Adrenal gland (tissue), 12 donors: ENCODE results near the gene KRTAP12-4. TPM values are rescaled to one million over a fixed set of nuclear protein-coding genes. Genes with fewer than 3 reads are reported as not detected.

ENCODE experiments used
- DNase-seq, 7 donors: peaks; one replicate each; pipeline ENCODE4 v3.0.0-alpha.2; 2019 to 2020
- H3K27ac ChIP-seq, 5 donors: fragments of 200-600 bp; sonication (generic) in 4 of 5; 1 replicate in 3 of 5; 2 replicates in 2 of 5; pipeline versions ENCODE4 v1.5.1 to v1.8.0; 2016 to 2020; ENCODE audit warnings: mild to moderate bottlenecking in 1 of 5
- H3K27me3 ChIP-seq: fragments of 200-600 bp; 2 replicates; pipeline ENCODE4 v1.8.0; 2021
- H3K36me3 ChIP-seq, 2 donors: fragments of 200-600 bp; replicated peaks in 1 of 2; 1 replicate in 1 of 2; 2 replicates in 1 of 2; pipeline versions ENCODE4 v1.5.1 to v1.8.0; 2018 to 2022
- H3K4me1 ChIP-seq, 2 donors: fragments of 200-600 bp; replicated peaks in 1 of 2; 1 replicate in 1 of 2; 2 replicates in 1 of 2; pipeline versions ENCODE4 v1.5.1 to v1.8.0; 2018 to 2021
- H3K4me3 ChIP-seq, 4 donors: fragments of 200-600 bp; sonication (generic) in 3 of 4; one replicate each; pipeline ENCODE4 v1.5.1; 2016 to 2018
- H3K9me3 ChIP-seq, 3 donors: fragments of 200-600 bp; sonication (generic) in 1 of 3; replicated peaks in 1 of 3; 1 replicate in 2 of 3; 2 replicates in 1 of 3; pipeline versions ENCODE4 v1.5.1 to v1.8.0; 2016 to 2021
- POLR2A ChIP-seq, 2 donors: fragments of 450-650 bp; IDR thresholded peaks; one replicate each; pipeline ENCODE4 v1.6.1; 2017; ENCODE audit warnings: antibody characterized with exemption in 2 of 2, mild to moderate bottlenecking in 2 of 2, moderate library complexity in 1 of 2
- WGBS, 4 donors: extraction: QIAGEN DNeasy Blood & Tissue Kit in 2 of 4; methylation state at CpG; one replicate each; pipeline versions ENCODE4 v1.1.5 to v1.1.7; 2013 to 2017; 5-methylcytosine and 5-hydroxymethylcytosine counted together
- intact Hi-C, 2 donors: fragments of 100-400 bp; cut with DNase I; formaldehyde crosslinking; loops; one replicate each; pipeline versions ENCODE4 v1.14.1 to v1.15.0; 2022 to 2023
- polyA plus RNA-seq, 3 donors: library from polyadenylated mRNA; stranded (reverse); fragments of 200-250 nt in 2 of 3; fragments of 350-450 nt in 1 of 3; fragmentation: Illumina TruSeq in 1 of 3; extraction: RNeasy Lipid Tissue Mini Kit (QIAGEN cat#74804) in 1 of 3; gene quantifications; one replicate each; pipeline ENCODE4 v1.2.3, GENCODE V29; 2013 to 2014
- small RNA-seq, 2 donors: library from RNA; depleted of rRNA; stranded (forward); fragments of <200 nt; gene quantifications; one replicate each; pipeline ENCODE3, GENCODE V24; 2016
- total RNA-seq, 9 donors: library from RNA; depleted of rRNA in 4 of 9; stranded (reverse); fragments of >200 nt in 4 of 9; fragments of 120-200 nt in 1 of 9; fragmentation: NEBNext Ultra II Directional in 1 of 9; extraction: Animal tissue kit (Norgen Biotek cat#: 25700) in 1 of 9; gene quantifications; one replicate each; pipeline versions ENCODE4 v1.1.0 to v1.2.4, GENCODE V29; 2013 to 2023
- TF ChIP-seq, protein P1 (sequence below), 6 experiments: fragments of 450-650 bp in 4 of 6; fragments of 200-600 bp in 2 of 6; sonication (generic) in 1 of 6; IDR thresholded peaks; 1 replicate in 5 of 6; 2 replicates in 1 of 6; pipeline versions ENCODE4 v1.5.1 to v1.8.0; 2016 to 2021; ENCODE audit warnings: antibody characterized with exemption in 6 of 6, mild to moderate bottlenecking in 2 of 6, moderate library complexity in 1 of 6
- donor health status: healthy with polysubstance abuse.
- donor health status: Bipolar disorder and iron deficiency.
- donor health status: DM: yes; HTN: yes; CAD: no.
- donor health status: DM: no; HTN: no; CAD: no.
- donor health status: DM: no; HTN: no; CAD: no.
- donor health status: DM: yes; HTN: yes; CAD: no.

The KRTAP12-4 gene
- total and polyA plus RNA-seq, 12 donors = not detected

DNA sequence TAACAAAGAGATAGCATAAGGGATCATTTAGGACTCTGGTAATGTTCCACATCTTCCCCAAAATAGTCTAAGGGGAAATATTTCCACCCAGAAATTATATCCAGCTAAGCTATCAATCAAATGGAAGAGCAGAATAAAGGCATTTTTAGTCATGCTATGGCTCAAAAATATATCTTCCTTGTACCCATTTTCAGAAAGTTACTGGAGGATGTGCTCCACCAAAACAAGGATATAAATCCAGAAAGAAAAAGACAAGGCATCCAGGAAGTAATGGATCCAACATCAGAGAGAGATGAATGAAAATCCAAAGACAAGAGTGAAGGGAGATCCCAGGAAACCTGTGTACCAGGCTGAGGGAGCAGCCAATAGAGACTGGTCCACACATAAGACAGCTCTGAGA, 45.3 kb downstream of the KRTAP12-4 start:
- intact Hi-C loops = no loop called here
- no peak overlapping the region for H3K27ac ChIP-seq
- no peaks in the 10 kb centered on the region for H3K4me1 ChIP-seq
- no peaks in the 10 kb centered on the region for H3K9me3 ChIP-seq
- no peak overlapping the region for H3K4me3 ChIP-seq
- H3K36me3 ChIP-seq = no peaks in the 10 kb centered on the region
- no peak for DNase-seq
- TF ChIP-seq, protein P1, sequence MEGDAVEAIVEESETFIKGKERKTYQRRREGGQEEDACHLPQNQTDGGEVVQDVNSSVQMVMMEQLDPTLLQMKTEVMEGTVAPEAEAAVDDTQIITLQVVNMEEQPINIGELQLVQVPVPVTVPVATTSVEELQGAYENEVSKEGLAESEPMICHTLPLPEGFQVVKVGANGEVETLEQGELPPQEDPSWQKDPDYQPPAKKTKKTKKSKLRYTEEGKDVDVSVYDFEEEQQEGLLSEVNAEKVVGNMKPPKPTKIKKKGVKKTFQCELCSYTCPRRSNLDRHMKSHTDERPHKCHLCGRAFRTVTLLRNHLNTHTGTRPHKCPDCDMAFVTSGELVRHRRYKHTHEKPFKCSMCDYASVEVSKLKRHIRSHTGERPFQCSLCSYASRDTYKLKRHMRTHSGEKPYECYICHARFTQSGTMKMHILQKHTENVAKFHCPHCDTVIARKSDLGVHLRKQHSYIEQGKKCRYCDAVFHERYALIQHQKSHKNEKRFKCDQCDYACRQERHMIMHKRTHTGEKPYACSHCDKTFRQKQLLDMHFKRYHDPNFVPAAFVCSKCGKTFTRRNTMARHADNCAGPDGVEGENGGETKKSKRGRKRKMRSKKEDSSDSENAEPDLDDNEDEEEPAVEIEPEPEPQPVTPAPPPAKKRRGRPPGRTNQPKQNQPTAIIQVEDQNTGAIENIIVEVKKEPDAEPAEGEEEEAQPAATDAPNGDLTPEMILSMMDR (IDR thresholded peaks at IDR 0.05) = no peak
- TF ChIP-seq POLR2A (IDR thresholded peaks at IDR 0.05) = no peak
- H3K27me3 ChIP-seq = no peaks in the 10 kb centered on the region

DNA sequence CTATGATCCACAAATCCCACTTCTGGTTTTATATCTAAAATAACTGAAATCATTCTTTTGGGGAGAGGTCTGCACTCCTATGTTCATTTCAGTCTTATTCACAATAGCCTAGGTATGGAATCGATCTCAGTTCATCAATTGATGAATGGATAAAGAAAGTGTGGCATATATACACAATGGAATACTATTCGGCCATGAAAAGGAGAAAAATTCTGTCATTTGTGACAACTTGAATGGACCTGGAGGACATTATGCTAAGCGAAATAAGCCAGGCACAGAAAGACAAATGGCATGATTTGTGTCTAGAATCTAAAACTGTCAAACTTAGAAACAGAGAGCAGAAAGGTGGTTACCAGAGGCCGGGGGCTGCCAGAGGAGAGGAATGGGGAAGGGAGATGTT, 48.0 kb downstream of the KRTAP12-4 start:
- H3K4me3 ChIP-seq = no peak overlapping the region
- H3K27me3 ChIP-seq = peaks cover 8% of the 10 kb centered on the region
- H3K4me1 ChIP-seq = no peaks in the 10 kb centered on the region
- DNase-seq = no peak
- H3K36me3 ChIP-seq = no peaks in the 10 kb centered on the region
- intact Hi-C loops = no loop called here
- no peak for TF ChIP-seq POLR2A (IDR thresholded peaks at IDR 0.05)
- TF ChIP-seq, protein P1 (IDR thresholded peaks at IDR 0.05) = no peak
- no peak overlapping the region for H3K27ac ChIP-seq
- 67 to 76% (median 70%) methylated on average over 4 of the region's 4 CpGs for WGBS, 4 donors
- no peaks in the 10 kb centered on the region for H3K9me3 ChIP-seq

Small RNAs within 50 kb of the gene (small RNA-seq; reads per million reads assigned to genes)
- gene KRTAP12-6P = 0 reads per million in 2 donors

Other genes with a start within 250 kb of the KRTAP12-4 start
- gene LRRC3, start 199.1 kb downstream of the KRTAP12-4 start, total RNA-seq = 1 to 10 TPM in 7 of 9 donors, under 1 TPM in 2; 0.67 to 3.2 (median 2.3) TPM
- 1 to 10 TPM in 2 of 3 donors, under 1 TPM in 1; 0.97 to 1.9 (median 1.0) TPM for gene LRRC3, start 199.1 kb downstream of the KRTAP12-4 start, polyA plus RNA-seq
- gene KRTAP10-1, start 114.5 kb downstream of the KRTAP12-4 start, total RNA-seq = not detected
- not detected for gene KRTAP10-1, start 114.5 kb downstream of the KRTAP12-4 start, polyA plus RNA-seq
- not detected for gene KRTAP10-2, start 103.2 kb downstream of the KRTAP12-4 start, total RNA-seq
- not detected for gene KRTAP10-2, start 103.2 kb downstream of the KRTAP12-4 start, polyA plus RNA-seq
- not detected for gene KRTAP10-3, start 95.9 kb downstream of the KRTAP12-4 start, total RNA-seq
- gene KRTAP10-3, start 95.9 kb downstream of the KRTAP12-4 start, polyA plus RNA-seq = not detected
- gene KRTAP10-4, start 80.9 kb downstream of the KRTAP12-4 start, total RNA-seq = not detected
- gene KRTAP10-4, start 80.9 kb downstream of the KRTAP12-4 start, polyA plus RNA-seq = not detected
- not detected for gene KRTAP10-5, start 74.1 kb downstream of the KRTAP12-4 start, total RNA-seq
- not detected for gene KRTAP10-5, start 74.1 kb downstream of the KRTAP12-4 start, polyA plus RNA-seq
- gene KRTAP10-6, start 62.2 kb downstream of the KRTAP12-4 start, total RNA-seq = not detected
- not detected for gene KRTAP10-6, start 62.2 kb downstream of the KRTAP12-4 start, polyA plus RNA-seq
- not detected for gene KRTAP10-7, start 54.1 kb downstream of the KRTAP12-4 start, total RNA-seq
- not detected for gene KRTAP10-7, start 54.1 kb downstream of the KRTAP12-4 start, polyA plus RNA-seq
- gene KRTAP10-8, start 42.6 kb downstream of the KRTAP12-4 start, total RNA-seq = not detected
- not detected for gene KRTAP10-8, start 42.6 kb downstream of the KRTAP12-4 start, polyA plus RNA-seq
- not detected for gene KRTAP10-9, start 27.6 kb downstream of the KRTAP12-4 start, total RNA-seq
- gene KRTAP10-9, start 27.6 kb downstream of the KRTAP12-4 start, polyA plus RNA-seq = not detected
- gene KRTAP10-10, start 17.3 kb downstream of the KRTAP12-4 start, total RNA-seq = not detected
- not detected for gene KRTAP10-10, start 17.3 kb downstream of the KRTAP12-4 start, polyA plus RNA-seq
- not detected for gene KRTAP10-11, start 8.2 kb downstream of the KRTAP12-4 start, total RNA-seq
- not detected for gene KRTAP10-11, start 8.2 kb downstream of the KRTAP12-4 start, polyA plus RNA-seq
- not detected for gene KRTAP12-3, start 3.3 kb upstream of the KRTAP12-4 start, total RNA-seq
- gene KRTAP12-3, start 3.3 kb upstream of the KRTAP12-4 start, polyA plus RNA-seq = not detected
- not detected for gene KRTAP12-2, start 12.3 kb upstream of the KRTAP12-4 start, total RNA-seq
- not detected for gene KRTAP12-2, start 12.3 kb upstream of the KRTAP12-4 start, polyA plus RNA-seq
- gene KRTAP12-1, start 27.5 kb upstream of the KRTAP12-4 start, total RNA-seq = not detected
- not detected for gene KRTAP12-1, start 27.5 kb upstream of the KRTAP12-4 start, polyA plus RNA-seq
- gene KRTAP10-12, start 42.5 kb upstream of the KRTAP12-4 start, total RNA-seq = not detected
- not detected for gene KRTAP10-12, start 42.5 kb upstream of the KRTAP12-4 start, polyA plus RNA-seq
- gene TSPEAR, start 56.9 kb upstream of the KRTAP12-4 start, total RNA-seq = not detected
- gene TSPEAR, start 56.9 kb upstream of the KRTAP12-4 start, polyA plus RNA-seq = not detected
- 10 to 100 TPM; 50.8 to 99.9 (median 74.0) TPM for gene UBE2G2, start 147.2 kb upstream of the KRTAP12-4 start, total RNA-seq
- gene UBE2G2, start 147.2 kb upstream of the KRTAP12-4 start, polyA plus RNA-seq = 10 to 100 TPM; 44.8 to 72.8 (median 63.7) TPM
- gene SUMO3, start 163.4 kb upstream of the KRTAP12-4 start, total RNA-seq = 10 to 100 TPM; 61.1 to 92.3 (median 79.4) TPM
- 10 to 100 TPM; 21.1 to 70.6 (median 36.4) TPM for gene SUMO3, start 163.4 kb upstream of the KRTAP12-4 start, polyA plus RNA-seq
- 100 to 1,000 TPM; 114 to 467 (median 222) TPM for gene PTTG1IP, start 219.0 kb upstream of the KRTAP12-4 start, total RNA-seq
- gene PTTG1IP, start 219.0 kb upstream of the KRTAP12-4 start, polyA plus RNA-seq = 100 to 1,000 TPM; 110 to 138 (median 118) TPM